C4-2B (cell line): ENCODE measurements around the gene TMEM239.

Source experiments
- ZFX ChIP-seq: fragments of 450-650 bp; IDR thresholded peaks from 2 replicates; pipeline ENCODE4 v1.6.1; 2017
- TF ChIP-seq, protein P1 (sequence below): fragments of 450-650 bp; conservative IDR thresholded peaks from 2 replicates; pipeline ENCODE4 v1.5.1; 2017; ENCODE audit warnings: mild to moderate bottlenecking

DNA sequence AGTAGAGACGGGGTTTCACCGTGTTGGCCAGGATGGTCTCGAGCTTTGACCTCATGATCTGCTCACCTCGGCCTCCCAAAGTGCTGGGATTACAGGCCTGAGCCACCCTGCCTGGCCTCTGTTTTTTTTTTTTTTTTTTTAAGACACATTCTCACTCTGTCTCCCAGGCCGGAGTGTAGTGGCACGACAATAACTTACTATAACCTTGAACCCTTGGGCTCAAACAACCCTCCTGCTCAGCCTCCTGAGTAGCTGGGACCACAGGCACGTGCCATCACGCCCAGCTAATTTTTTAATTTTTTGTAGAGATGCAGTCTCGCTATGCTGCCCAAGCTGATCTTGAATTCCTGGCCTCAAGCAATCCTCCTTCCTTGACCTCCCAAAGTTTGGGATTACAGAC is 42.4 kb upstream of the TMEM239 start:
- TF ChIP-seq, protein P1, sequence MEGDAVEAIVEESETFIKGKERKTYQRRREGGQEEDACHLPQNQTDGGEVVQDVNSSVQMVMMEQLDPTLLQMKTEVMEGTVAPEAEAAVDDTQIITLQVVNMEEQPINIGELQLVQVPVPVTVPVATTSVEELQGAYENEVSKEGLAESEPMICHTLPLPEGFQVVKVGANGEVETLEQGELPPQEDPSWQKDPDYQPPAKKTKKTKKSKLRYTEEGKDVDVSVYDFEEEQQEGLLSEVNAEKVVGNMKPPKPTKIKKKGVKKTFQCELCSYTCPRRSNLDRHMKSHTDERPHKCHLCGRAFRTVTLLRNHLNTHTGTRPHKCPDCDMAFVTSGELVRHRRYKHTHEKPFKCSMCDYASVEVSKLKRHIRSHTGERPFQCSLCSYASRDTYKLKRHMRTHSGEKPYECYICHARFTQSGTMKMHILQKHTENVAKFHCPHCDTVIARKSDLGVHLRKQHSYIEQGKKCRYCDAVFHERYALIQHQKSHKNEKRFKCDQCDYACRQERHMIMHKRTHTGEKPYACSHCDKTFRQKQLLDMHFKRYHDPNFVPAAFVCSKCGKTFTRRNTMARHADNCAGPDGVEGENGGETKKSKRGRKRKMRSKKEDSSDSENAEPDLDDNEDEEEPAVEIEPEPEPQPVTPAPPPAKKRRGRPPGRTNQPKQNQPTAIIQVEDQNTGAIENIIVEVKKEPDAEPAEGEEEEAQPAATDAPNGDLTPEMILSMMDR: no peak
- no peak for TF ChIP-seq ZFX
